ENCODE data around the gene FXYD6. TPM values are rescaled to one million over a fixed set of nuclear protein-coding genes. Genes with fewer than 3 reads are reported as not detected.
A peak's percentile ranks its signal among the peaks of the same experiment; 100 is the strongest.

FXYD6 gene
- total and polyA plus RNA-seq, 12 donors, result 34.3 to 218 (median 94.1) TPM

DNA sequence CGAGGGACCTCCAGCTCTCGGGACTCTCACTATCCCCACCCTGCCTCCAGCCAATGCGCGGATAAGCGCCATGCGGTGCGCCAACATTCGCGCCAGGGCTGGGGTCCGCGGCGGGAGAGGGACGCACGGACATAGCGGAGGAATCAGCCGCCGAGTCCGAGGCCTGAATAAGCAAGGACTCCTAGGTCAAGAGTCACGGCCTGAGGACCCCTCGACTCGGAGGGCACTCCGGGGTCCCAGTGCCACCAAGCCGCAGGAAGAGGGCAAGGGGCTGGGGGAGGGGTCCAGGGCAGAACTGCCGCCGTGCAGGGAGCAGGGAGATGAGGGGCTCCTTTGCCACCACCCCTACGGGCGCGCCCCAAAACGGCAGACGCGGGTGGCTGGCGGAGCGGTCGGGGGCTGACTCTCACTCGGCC is 80.0 kb downstream of the FXYD6 start:
- TF ChIP-seq POLR2A (IDR thresholded peaks at IDR 0.05), result no peak
- TF ChIP-seq, protein P1, sequence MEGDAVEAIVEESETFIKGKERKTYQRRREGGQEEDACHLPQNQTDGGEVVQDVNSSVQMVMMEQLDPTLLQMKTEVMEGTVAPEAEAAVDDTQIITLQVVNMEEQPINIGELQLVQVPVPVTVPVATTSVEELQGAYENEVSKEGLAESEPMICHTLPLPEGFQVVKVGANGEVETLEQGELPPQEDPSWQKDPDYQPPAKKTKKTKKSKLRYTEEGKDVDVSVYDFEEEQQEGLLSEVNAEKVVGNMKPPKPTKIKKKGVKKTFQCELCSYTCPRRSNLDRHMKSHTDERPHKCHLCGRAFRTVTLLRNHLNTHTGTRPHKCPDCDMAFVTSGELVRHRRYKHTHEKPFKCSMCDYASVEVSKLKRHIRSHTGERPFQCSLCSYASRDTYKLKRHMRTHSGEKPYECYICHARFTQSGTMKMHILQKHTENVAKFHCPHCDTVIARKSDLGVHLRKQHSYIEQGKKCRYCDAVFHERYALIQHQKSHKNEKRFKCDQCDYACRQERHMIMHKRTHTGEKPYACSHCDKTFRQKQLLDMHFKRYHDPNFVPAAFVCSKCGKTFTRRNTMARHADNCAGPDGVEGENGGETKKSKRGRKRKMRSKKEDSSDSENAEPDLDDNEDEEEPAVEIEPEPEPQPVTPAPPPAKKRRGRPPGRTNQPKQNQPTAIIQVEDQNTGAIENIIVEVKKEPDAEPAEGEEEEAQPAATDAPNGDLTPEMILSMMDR (IDR thresholded peaks at IDR 0.05), result no peak
- Histone ChIP-seq H3K27ac (no peak overlapping the region), H3K27me3 (peaks cover 31% of the 10 kb centered on the region), H3K9me3 (replicated peaks in 1 of 3) (no peaks in the 10 kb centered on the region), H3K4me3 (peak overlapping the region in 2 of 4 donors; percentile 6 to 36), H3K36me3 (replicated peaks in 1 of 2) (no peaks in the 10 kb centered on the region), H3K4me1 (replicated peaks in 1 of 2) (peaks cover 8 to 11% of the 10 kb centered on the region in 2 donors)
- 2 to 5% (median 3%) methylated on average over 8 to 35 of the region's 35 CpGs for WGBS, 4 donors
- intact Hi-C loops (cut with DNase I), result no loop called here
- no peak for DNase-seq

DNA sequence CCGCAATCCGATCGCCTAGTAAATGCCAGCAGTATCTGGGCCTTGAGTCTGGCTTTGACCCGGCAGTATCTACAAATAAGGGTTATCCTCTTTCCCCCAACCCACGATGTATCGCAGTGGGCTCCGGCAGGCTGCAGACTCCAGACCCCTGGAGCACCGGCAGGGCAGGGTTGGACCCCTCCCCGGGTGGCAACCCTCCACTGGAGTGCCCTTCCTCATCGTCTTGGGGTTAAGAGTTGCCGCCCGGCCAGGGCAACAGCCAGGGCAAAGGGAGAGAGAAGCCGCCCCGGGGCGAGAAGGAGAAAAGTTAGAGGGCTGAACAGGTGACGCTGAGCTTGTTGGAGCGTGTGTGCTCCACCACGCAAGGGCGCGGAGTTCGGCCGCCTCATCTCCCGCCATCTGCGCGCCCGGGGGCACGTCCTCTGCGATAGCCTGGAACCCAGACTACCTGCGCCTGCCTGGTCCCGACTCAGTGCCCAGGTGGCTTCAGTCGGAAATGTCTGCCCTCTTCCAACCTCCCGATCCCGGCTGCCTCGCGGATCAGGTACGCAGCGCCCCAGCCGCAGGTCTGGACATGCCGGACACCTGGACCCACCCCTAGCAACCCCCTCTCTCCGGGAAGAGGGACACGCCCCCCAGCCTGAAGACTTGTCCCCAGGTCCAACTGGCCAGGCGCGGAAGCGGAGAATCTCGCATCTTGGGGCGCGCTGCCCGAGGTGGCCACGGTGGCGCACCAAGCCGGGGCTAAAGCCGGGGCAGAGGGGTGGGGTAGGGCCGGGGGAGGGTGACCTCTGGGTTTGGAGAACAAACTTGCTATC is 80.6 kb downstream of the FXYD6 start:
- H3K9me3 ChIP-seq (replicated peaks in 1 of 3), result no peaks in the 10 kb centered on the region
- H3K4me3 ChIP-seq, result peak overlapping the region in 1 of 4 donors; percentile 6
- no peaks in the 10 kb centered on the region for H3K36me3 ChIP-seq (replicated peaks in 1 of 2)
- peaks cover 31% of the 10 kb centered on the region for H3K27me3 ChIP-seq
- intact Hi-C loops (cut with DNase I), result no loop called here
- 6 to 12% (median 7%) methylated on average over 26 to 53 of the region's 53 CpGs for WGBS, 4 donors
- H3K27ac ChIP-seq, result no peak overlapping the region
- peaks cover 8 to 11% of the 10 kb centered on the region in 2 donors for H3K4me1 ChIP-seq (replicated peaks in 1 of 2)
- no peak for TF ChIP-seq POLR2A (IDR thresholded peaks at IDR 0.05)
- TF ChIP-seq, protein P1 (IDR thresholded peaks at IDR 0.05), result no peak
- no peak for DNase-seq

DNA sequence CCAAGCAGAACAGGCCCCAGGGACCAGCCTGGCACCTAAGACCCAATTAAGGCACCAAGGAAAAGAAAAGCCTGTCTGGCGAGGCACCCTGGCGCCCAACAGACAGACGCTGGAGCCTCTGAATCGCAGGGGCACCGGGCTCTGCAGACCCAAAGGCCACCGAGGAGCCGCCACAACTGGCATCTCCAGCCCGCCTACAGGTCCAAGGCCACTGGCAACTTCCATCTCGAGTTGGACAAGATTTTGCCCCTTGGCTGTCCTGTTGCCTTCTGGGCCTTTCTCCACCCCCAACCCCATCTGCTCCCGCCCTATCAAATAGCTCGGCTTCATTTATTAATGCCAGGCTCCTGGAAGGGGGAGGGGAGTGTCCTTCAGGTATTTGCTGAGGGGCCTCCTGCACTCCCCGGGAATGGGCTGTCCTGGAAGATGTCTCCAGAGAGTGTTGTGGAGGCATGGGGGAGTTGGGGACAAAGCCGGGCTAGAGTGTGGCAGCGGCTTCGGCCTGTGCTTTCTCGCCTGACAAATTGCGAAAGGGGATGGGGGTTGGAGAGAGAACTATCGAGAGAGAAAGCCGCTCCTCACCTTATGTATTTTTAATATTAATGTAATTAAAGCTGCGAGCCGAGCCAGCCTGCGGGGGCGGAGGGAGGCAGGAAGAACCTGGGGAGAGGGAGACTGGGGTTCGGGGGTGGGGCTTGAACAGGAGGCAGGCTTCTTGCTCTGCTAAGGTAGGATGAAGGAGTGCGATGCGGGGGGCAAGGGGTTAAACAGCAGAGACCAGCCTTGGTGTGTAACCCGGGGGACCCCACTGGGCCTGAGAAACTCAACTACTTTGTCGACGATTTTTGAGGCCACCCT is 81.5 kb downstream of the FXYD6 start:
- no peak for DNase-seq
- TF ChIP-seq, protein P1 (IDR thresholded peaks at IDR 0.05), result no peak
- TF ChIP-seq POLR2A (IDR thresholded peaks at IDR 0.05), result no peak
- Histone ChIP-seq H3K9me3 (replicated peaks in 1 of 3) (no peaks in the 10 kb centered on the region), H3K36me3 (replicated peaks in 1 of 2) (no peaks in the 10 kb centered on the region), H3K27me3 (peaks cover 31% of the 10 kb centered on the region), H3K27ac (no peak overlapping the region), H3K4me3 (no peak overlapping the region), H3K4me1 (replicated peaks in 1 of 2) (peaks cover 8 to 11% of the 10 kb centered on the region in 2 donors)
- WGBS, 4 donors, result 32 to 45% (median 37%) methylated on average over 26 to 29 of the region's 29 CpGs
- intact Hi-C loops (cut with DNase I), result no loop called here

DNA sequence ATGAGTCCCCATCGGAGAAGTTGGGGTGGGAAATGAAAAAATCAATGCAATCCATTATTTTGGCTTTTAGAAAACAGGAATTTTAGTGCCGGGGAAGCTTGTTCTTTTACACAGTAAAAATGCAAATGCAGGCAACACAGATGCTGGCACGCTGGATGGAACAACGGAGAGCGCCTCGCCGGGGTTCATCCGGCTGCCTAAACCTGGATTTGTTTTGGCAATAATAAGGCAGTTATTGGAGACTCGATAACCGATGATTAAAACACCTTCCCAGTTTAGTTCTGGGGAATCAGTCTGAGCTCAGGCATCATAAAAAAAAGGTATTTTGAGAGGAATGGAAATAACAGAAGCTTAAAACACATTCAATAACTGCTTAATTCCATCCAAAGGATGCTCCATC is 82.3 kb downstream of the FXYD6 start:
- no peak for TF ChIP-seq POLR2A (IDR thresholded peaks at IDR 0.05)
- TF ChIP-seq, protein P1 (IDR thresholded peaks at IDR 0.05), result no peak
- Histone ChIP-seq H3K9me3 (replicated peaks in 1 of 3) (no peaks in the 10 kb centered on the region), H3K27ac (no peak overlapping the region), H3K27me3 (peaks cover 31% of the 10 kb centered on the region), H3K36me3 (replicated peaks in 1 of 2) (no peaks in the 10 kb centered on the region), H3K4me3 (no peak overlapping the region), H3K4me1 (replicated peaks in 1 of 2) (peaks cover 8 to 11% of the 10 kb centered on the region in 2 donors)
- intact Hi-C loops (cut with DNase I), result no loop called here
- DNase-seq, result no peak
- WGBS, 4 donors, result 72 to 81% (median 81%) methylated on average over 10 of the region's 10 CpGs

All from adrenal gland (tissue), 12 donors.